ENCODE measurements around the gene FPR3.

FPR3 gene

DNA sequence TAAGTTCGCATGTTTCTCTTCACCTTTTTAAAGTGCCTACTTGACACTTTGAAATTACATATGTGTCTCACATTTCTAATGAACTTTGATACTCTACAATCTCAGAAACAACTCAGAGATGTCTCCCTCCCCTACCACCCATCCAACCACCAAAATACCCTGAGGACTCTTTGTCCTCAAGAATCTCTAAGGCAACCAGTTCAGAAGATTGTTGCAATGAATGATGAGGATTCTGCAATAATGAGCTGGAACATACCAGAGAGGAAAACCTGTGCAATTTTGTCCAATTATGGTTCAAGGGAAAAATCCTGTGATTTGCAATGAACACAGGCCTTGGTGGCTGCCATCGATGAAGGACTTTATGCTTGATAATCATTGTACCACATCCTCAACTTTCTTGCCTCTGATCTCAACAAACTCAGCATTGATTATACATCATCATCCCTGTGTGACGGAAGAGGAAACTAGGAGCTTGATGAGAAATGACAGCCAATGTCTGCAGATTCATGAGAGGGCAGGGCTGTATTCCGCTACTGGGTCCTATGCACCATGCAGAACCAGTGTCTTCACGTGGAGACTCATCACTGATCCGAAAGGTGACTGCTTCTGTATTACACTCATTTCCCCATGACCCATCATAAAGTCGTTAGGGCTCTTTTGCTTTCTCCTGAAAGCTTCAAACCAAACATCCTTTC lies 44.4 kb upstream of the FPR3 start:
- Histone ChIP-seq H2AFZ (ENCODE audit: low read depth, low read length, severe bottlenecking) (no peak overlapping the region), H3K36me3 (ENCODE audit: low read length) (no peaks in the 10 kb centered on the region), H3K9ac (ENCODE audit: low read length) (no peak overlapping the region), H3F3A (ENCODE audit: insufficient read depth) (no peaks in the 10 kb centered on the region), H3K4me2 (ENCODE audit: low read depth, low read length, poor library complexity, severe bottlenecking) (no peak overlapping the region), H4K20me1 (ENCODE audit: low read depth, low read length) (no peaks in the 10 kb centered on the region), H3K27ac (ENCODE audit: low read depth, low read length) (no peak overlapping the region), H3K27me3 (ENCODE audit: low read length) (no peaks in the 10 kb centered on the region), H3K4me3 (ENCODE audit: insufficient read depth, low read length, poor library complexity, severe bottlenecking) (no peak overlapping the region), H3K79me2 (ENCODE audit: insufficient read depth, low read length) (no peaks in the 10 kb centered on the region), H3K9me3 (ENCODE audit: insufficient read depth, low read length) (no peaks in the 10 kb centered on the region), H3K9me2 (replicated peaks; ENCODE audit: insufficient read depth, low read length) (no peaks in the 10 kb centered on the region)
- TF ChIP-seq, protein P1, sequence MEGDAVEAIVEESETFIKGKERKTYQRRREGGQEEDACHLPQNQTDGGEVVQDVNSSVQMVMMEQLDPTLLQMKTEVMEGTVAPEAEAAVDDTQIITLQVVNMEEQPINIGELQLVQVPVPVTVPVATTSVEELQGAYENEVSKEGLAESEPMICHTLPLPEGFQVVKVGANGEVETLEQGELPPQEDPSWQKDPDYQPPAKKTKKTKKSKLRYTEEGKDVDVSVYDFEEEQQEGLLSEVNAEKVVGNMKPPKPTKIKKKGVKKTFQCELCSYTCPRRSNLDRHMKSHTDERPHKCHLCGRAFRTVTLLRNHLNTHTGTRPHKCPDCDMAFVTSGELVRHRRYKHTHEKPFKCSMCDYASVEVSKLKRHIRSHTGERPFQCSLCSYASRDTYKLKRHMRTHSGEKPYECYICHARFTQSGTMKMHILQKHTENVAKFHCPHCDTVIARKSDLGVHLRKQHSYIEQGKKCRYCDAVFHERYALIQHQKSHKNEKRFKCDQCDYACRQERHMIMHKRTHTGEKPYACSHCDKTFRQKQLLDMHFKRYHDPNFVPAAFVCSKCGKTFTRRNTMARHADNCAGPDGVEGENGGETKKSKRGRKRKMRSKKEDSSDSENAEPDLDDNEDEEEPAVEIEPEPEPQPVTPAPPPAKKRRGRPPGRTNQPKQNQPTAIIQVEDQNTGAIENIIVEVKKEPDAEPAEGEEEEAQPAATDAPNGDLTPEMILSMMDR (IDR thresholded peaks at IDR 0.05; ENCODE audit: insufficient read depth, low read length, poor library complexity, severe bottlenecking): no peak
- TF ChIP-seq EZH2phosphoT487 (conservative IDR thresholded peaks at IDR 0.05; ENCODE audit: low read length): no peak

DNA sequence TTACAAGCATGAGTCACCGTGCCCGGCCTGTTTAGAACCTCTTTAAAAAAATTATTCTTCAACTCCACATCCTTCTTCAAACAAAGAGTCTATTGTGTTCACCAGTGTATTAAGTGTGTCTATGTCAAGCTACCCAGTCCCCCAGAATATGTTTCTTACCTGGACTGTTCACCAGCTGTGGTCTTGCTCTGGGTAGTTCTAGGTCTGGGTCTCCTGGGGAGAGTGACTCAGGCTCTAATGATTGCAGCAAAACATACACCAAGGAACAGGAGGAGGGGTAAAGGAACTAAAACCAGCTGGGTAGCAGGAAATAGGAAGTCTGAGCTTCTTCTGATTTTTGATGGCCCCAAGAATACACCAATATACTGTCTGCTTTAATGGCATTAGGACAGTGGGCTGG lies 43.3 kb upstream of the FPR3 start, which contains the start of gene FPR1:
Gene FPR1, minus strand, starts transcription at position 224 of the 400 bp plus-strand sequence. CDS start 4,884 bp downstream, outside the sequence.
- Histone ChIP-seq H3K9me3 (ENCODE audit: insufficient read depth, low read length) (no peaks in the 10 kb centered on the region), H3K36me3 (ENCODE audit: low read length) (no peaks in the 10 kb centered on the region), H3F3A (ENCODE audit: insufficient read depth) (no peaks in the 10 kb centered on the region), H2AFZ (ENCODE audit: low read depth, low read length, severe bottlenecking) (no peak within 1 kb of the TSS), H3K9me2 (replicated peaks; ENCODE audit: insufficient read depth, low read length) (no peaks in the 10 kb centered on the region), H3K27ac (ENCODE audit: low read depth, low read length) (no peak within 1 kb of the TSS), H4K20me1 (ENCODE audit: low read depth, low read length) (no peaks in the 10 kb centered on the region), H3K79me2 (ENCODE audit: insufficient read depth, low read length) (no peaks in the 10 kb centered on the region), H3K27me3 (ENCODE audit: low read length) (no peaks in the 10 kb centered on the region), H3K4me3 (ENCODE audit: insufficient read depth, low read length, poor library complexity, severe bottlenecking) (no peak within 1 kb of the TSS), H3K9ac (ENCODE audit: low read length) (no peak within 1 kb of the TSS), H3K4me2 (ENCODE audit: low read depth, low read length, poor library complexity, severe bottlenecking) (no peak within 1 kb of the TSS)
- TF ChIP-seq EZH2phosphoT487 (conservative IDR thresholded peaks at IDR 0.05; ENCODE audit: low read length): no peak
- TF ChIP-seq, protein P1 (IDR thresholded peaks at IDR 0.05; ENCODE audit: insufficient read depth, low read length, poor library complexity, severe bottlenecking): no peak

DNA sequence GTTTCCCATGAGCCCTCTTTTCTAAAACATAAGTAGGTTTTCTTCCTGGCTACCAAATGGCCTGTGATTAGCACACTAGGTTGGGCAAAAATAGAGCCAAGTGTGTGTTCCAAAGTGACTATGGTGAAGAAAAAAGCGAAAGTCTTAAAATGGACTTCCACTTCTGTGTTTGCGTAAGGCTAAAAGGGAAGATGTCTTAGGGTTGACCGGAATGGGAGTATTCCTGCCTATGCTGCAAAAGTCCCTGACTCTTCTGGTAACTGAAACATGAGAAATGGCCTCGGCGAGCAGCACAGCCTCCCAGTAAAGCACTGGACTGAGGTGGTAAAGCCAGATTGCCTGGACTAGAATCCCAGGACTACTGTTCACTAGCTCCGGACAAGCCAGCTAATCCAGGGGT lies 40.8 kb upstream of the FPR3 start:
- Histone ChIP-seq H4K20me1 (ENCODE audit: low read depth, low read length) (no peaks in the 10 kb centered on the region), H3K36me3 (ENCODE audit: low read length) (no peaks in the 10 kb centered on the region), H3K4me2 (ENCODE audit: low read depth, low read length, poor library complexity, severe bottlenecking) (no peak overlapping the region), H3K27me3 (ENCODE audit: low read length) (no peaks in the 10 kb centered on the region), H3K4me3 (ENCODE audit: insufficient read depth, low read length, poor library complexity, severe bottlenecking) (no peak overlapping the region), H2AFZ (ENCODE audit: low read depth, low read length, severe bottlenecking) (no peak overlapping the region), H3K9me3 (ENCODE audit: insufficient read depth, low read length) (no peaks in the 10 kb centered on the region), H3K9ac (ENCODE audit: low read length) (no peak overlapping the region), H3F3A (ENCODE audit: insufficient read depth) (no peaks in the 10 kb centered on the region), H3K9me2 (replicated peaks; ENCODE audit: insufficient read depth, low read length) (no peaks in the 10 kb centered on the region), H3K27ac (ENCODE audit: low read depth, low read length) (no peak overlapping the region), H3K79me2 (ENCODE audit: insufficient read depth, low read length) (no peaks in the 10 kb centered on the region)
- TF ChIP-seq EZH2phosphoT487 (conservative IDR thresholded peaks at IDR 0.05; ENCODE audit: low read length): no peak
- TF ChIP-seq, protein P1 (IDR thresholded peaks at IDR 0.05; ENCODE audit: insufficient read depth, low read length, poor library complexity, severe bottlenecking): no peak
